Measurements from ENCODE around the gene MAP4K2. TPM values are rescaled to one million over a fixed set of nuclear protein-coding genes. Genes with fewer than 3 reads are reported as not detected.

MAP4K2 gene
- total RNA-seq, 1 donor from 2014 or later, result 7.5 TPM

GRCh38 chr11:64754919-64755662, 47.9 kb downstream of the MAP4K2 start:
- no peak for TF ChIP-seq CTCF (IDR thresholded peaks at IDR 0.05; ENCODE audit: borderline replicate concordance)
- Histone ChIP-seq H3K27ac (replicated peaks) (no peak overlapping the region), H3K27me3 (ENCODE audit: low read depth) (no peaks in the 10 kb centered on the region), H3K9me3 (replicated peaks) (no peaks in the 10 kb centered on the region), H3K36me3 (peaks cover 42% of the 10 kb centered on the region), H3K4me1 (peaks cover 25% of the 10 kb centered on the region), H3K4me3 (no peak overlapping the region)
- no peak for DNase-seq
- intact Hi-C loops (cut with micrococcal nuclease), result no loop called here

- peaks cover 42% of the 10 kb centered on the region for H3K36me3 ChIP-seq
- no peaks in the 10 kb centered on the region for H3K27me3 ChIP-seq (ENCODE audit: low read depth)
- H3K9me3 ChIP-seq (replicated peaks), result no peaks in the 10 kb centered on the region
- no peak overlapping the region for H3K27ac ChIP-seq (replicated peaks)
- H3K4me1 ChIP-seq, result peaks cover 17% of the 10 kb centered on the region
- intact Hi-C loops (cut with micrococcal nuclease), result no loop called here
- TF ChIP-seq CTCF (IDR thresholded peaks at IDR 0.05; ENCODE audit: borderline replicate concordance), result no peak
- no peak for DNase-seq
- H3K4me3 ChIP-seq, result no peak overlapping the region
Observed at GRCh38 chr11:64754124-64754918, 48.7 kb downstream of the MAP4K2 start.

GRCh38 chr11:64753380-64754123, 49.5 kb downstream of the MAP4K2 start:
- no peaks in the 10 kb centered on the region for H3K9me3 ChIP-seq (replicated peaks)
- DNase-seq, result no peak
- intact Hi-C loops (cut with micrococcal nuclease), result no loop called here
- H3K4me1 ChIP-seq, result peaks cover 9% of the 10 kb centered on the region
- no peaks in the 10 kb centered on the region for H3K27me3 ChIP-seq (ENCODE audit: low read depth)
- no peak overlapping the region for H3K27ac ChIP-seq (replicated peaks)
- no peak overlapping the region for H3K4me3 ChIP-seq
- peaks cover 42% of the 10 kb centered on the region for H3K36me3 ChIP-seq
- no peak for TF ChIP-seq CTCF (IDR thresholded peaks at IDR 0.05; ENCODE audit: borderline replicate concordance)

- H3K27me3 ChIP-seq (ENCODE audit: low read depth), result no peaks in the 10 kb centered on the region
- DNase-seq, result no peak
- peaks cover 6% of the 10 kb centered on the region for H3K4me1 ChIP-seq
- H3K4me3 ChIP-seq, result no peak overlapping the region
- TF ChIP-seq CTCF (IDR thresholded peaks at IDR 0.05; ENCODE audit: borderline replicate concordance), result no peak
- H3K27ac ChIP-seq (replicated peaks), result no peak overlapping the region
- intact Hi-C loops (cut with micrococcal nuclease), result no loop called here
- no peaks in the 10 kb centered on the region for H3K9me3 ChIP-seq (replicated peaks)
- H3K36me3 ChIP-seq, result peaks cover 38% of the 10 kb centered on the region
Observed at GRCh38 chr11:64753019-64753379, 50.0 kb downstream of the MAP4K2 start.

GRCh38 chr11:64752175-64752970, 50.6 kb downstream of the MAP4K2 start:
- Histone ChIP-seq H3K4me3 (no peak overlapping the region), H3K9me3 (replicated peaks) (no peaks in the 10 kb centered on the region), H3K27ac (replicated peaks) (no peak overlapping the region), H3K27me3 (ENCODE audit: low read depth) (no peaks in the 10 kb centered on the region), H3K36me3 (peaks cover 35% of the 10 kb centered on the region), H3K4me1 (peaks cover 6% of the 10 kb centered on the region)
- intact Hi-C loops (cut with micrococcal nuclease), result no loop called here
- TF ChIP-seq CTCF (IDR thresholded peaks at IDR 0.05; ENCODE audit: borderline replicate concordance), result no peak
- no peak for DNase-seq

Measured in left ventricle myocardium inferior (tissue), 1 donor.